Gastrocnemius medialis (tissue), 4 donors: ENCODE data around the gene EPHB2. TPM values are rescaled to one million over a fixed set of nuclear protein-coding genes. Genes with fewer than 3 reads are reported as not detected.

Experiments
- ATAC-seq, 2 donors: fragments of 150-250 bp; one replicate each; pipeline ENCODE4 v1.9.1; 2016
- DNase-seq, 2 donors: peaks; one replicate each; pipeline ENCODE4 v3.0.0-alpha.2; 2019
- H3K27ac ChIP-seq, 4 donors: fragments of 200-600 bp; sonication (generic); 1 replicate in 1 of 4; 2 replicates in 3 of 4; pipeline ENCODE4 v1.5.1; 2016 to 2018; ENCODE audit warnings: mild to moderate bottlenecking in 2 of 4, moderate library complexity in 1 of 4
- H3K27me3 ChIP-seq, 3 donors: fragments of 200-600 bp; sonication (generic) in 2 of 3; 1 replicate in 1 of 3; 2 replicates in 2 of 3; pipeline versions ENCODE4 v1.5.1 to v1.6.0; 2016 to 2019; ENCODE audit warnings: mild to moderate bottlenecking in 1 of 3, moderate library complexity in 1 of 3
- H3K36me3 ChIP-seq, 2 donors: fragments of 200-600 bp; sonication (generic) in 1 of 2; one replicate each; pipeline ENCODE4 v1.5.1; 2017 to 2018
- H3K4me1 ChIP-seq, 2 donors: fragments of 200-600 bp; sonication (generic) in 1 of 2; one replicate each; pipeline ENCODE4 v1.5.1; 2016 to 2017; ENCODE audit warnings: mild to moderate bottlenecking in 2 of 2
- H3K4me3 ChIP-seq, 4 donors: fragments of 200-600 bp; sonication (generic) in 3 of 4; 1 replicate in 1 of 4; 2 replicates in 3 of 4; pipeline ENCODE4 v1.5.1; 2016 to 2019; ENCODE audit warnings: mild to moderate bottlenecking in 2 of 4
- H3K9me3 ChIP-seq, 3 donors: fragments of 200-600 bp; sonication (generic) in 2 of 3; 1 replicate in 1 of 3; 2 replicates in 2 of 3; pipeline ENCODE4 v1.5.1; 2016 to 2019
- POLR2A ChIP-seq, 2 donors: fragments of 450-650 bp; IDR thresholded peaks; one replicate each; pipeline ENCODE4 v1.6.1; 2017; ENCODE audit warnings: antibody characterized with exemption in 2 of 2, mild to moderate bottlenecking in 2 of 2, moderate library complexity in 2 of 2
- in situ Hi-C, 4 donors: fragments of 200-750 bp; cut with MboI; loops; one replicate each; pipeline versions ENCODE4 v1.15.0 to v1.8.0; 2017; ENCODE audit warnings: low sequenced_read_pairs in 4 of 4
- intact Hi-C: fragments of 100-400 bp; cut with DNase I; formaldehyde crosslinking; loops from one replicate; pipeline ENCODE4 v1.15.1; 2023; ENCODE audit warnings: low total_unique reads
- total RNA-seq, 4 donors: library from RNA; depleted of rRNA; stranded (reverse); fragments of >200 nt; gene quantifications; one replicate each; pipeline versions ENCODE4 v1.1.0 to v1.2.3, GENCODE V29; 2016
- TF ChIP-seq, protein P1 (sequence below), 5 experiments: fragments of 450-650 bp in 3 of 5; fragments of 200-600 bp in 2 of 5; sonication (generic) in 2 of 5; IDR thresholded peaks in 4 of 5; conservative IDR thresholded peaks in 1 of 5; 1 replicate in 4 of 5; 2 replicates in 1 of 5; pipeline ENCODE4 v1.5.1; 2016 to 2019; ENCODE audit warnings: antibody characterized with exemption in 5 of 5, mild to moderate bottlenecking in 3 of 5, moderate library complexity in 3 of 5

Gene EPHB2
- total RNA-seq, 4 donors from 2014 or later, result 0.07 to 0.58 (median 0.24) TPM; not detected in 1

GRCh38 chr1:22769932-22770331, 59.3 kb downstream of the EPHB2 start:
- no peaks in the 10 kb centered on the region for H3K27me3 ChIP-seq
- ATAC-seq (no peak), DNase-seq (no peak)
- no peaks in the 10 kb centered on the region for H3K36me3 ChIP-seq
- H3K27ac ChIP-seq, result no peak overlapping the region
- no peak overlapping the region for H3K4me3 ChIP-seq
- no peak for TF ChIP-seq POLR2A (IDR thresholded peaks at IDR 0.05)
- TF ChIP-seq, protein P1, sequence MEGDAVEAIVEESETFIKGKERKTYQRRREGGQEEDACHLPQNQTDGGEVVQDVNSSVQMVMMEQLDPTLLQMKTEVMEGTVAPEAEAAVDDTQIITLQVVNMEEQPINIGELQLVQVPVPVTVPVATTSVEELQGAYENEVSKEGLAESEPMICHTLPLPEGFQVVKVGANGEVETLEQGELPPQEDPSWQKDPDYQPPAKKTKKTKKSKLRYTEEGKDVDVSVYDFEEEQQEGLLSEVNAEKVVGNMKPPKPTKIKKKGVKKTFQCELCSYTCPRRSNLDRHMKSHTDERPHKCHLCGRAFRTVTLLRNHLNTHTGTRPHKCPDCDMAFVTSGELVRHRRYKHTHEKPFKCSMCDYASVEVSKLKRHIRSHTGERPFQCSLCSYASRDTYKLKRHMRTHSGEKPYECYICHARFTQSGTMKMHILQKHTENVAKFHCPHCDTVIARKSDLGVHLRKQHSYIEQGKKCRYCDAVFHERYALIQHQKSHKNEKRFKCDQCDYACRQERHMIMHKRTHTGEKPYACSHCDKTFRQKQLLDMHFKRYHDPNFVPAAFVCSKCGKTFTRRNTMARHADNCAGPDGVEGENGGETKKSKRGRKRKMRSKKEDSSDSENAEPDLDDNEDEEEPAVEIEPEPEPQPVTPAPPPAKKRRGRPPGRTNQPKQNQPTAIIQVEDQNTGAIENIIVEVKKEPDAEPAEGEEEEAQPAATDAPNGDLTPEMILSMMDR (IDR thresholded peaks at IDR 0.05 in 4 of 5, conservative IDR thresholded peaks at IDR 0.05 in 1 of 5), result no peak
- peaks cover 10 to 14% of the 10 kb centered on the region in 2 donors for H3K4me1 ChIP-seq
- intact Hi-C loops, result no loop called here
- H3K9me3 ChIP-seq, result no peaks in the 10 kb centered on the region
- in situ Hi-C loops, result no loop called here

GRCh38 chr1:22772014-22772413, 61.4 kb downstream of the EPHB2 start:
- no peaks in the 10 kb centered on the region for H3K27me3 ChIP-seq
- ATAC-seq, result peak; percentile 70 to 82
- H3K27ac ChIP-seq, result peak overlapping the region in 1 of 4 donors; percentile 0
- no peak for TF ChIP-seq POLR2A (IDR thresholded peaks at IDR 0.05)
- TF ChIP-seq, protein P1 (IDR thresholded peaks at IDR 0.05 in 4 of 5, conservative IDR thresholded peaks at IDR 0.05 in 1 of 5), result no peak
- peaks cover 10 to 14% of the 10 kb centered on the region in 2 donors for H3K4me1 ChIP-seq
- no peak overlapping the region for H3K4me3 ChIP-seq
- peak; percentile 32 to 55 for DNase-seq
- no peaks in the 10 kb centered on the region for H3K36me3 ChIP-seq
- H3K9me3 ChIP-seq, result no peaks in the 10 kb centered on the region
- intact Hi-C loops, result no loop called here
- in situ Hi-C loops, result no loop called here

DNA sequence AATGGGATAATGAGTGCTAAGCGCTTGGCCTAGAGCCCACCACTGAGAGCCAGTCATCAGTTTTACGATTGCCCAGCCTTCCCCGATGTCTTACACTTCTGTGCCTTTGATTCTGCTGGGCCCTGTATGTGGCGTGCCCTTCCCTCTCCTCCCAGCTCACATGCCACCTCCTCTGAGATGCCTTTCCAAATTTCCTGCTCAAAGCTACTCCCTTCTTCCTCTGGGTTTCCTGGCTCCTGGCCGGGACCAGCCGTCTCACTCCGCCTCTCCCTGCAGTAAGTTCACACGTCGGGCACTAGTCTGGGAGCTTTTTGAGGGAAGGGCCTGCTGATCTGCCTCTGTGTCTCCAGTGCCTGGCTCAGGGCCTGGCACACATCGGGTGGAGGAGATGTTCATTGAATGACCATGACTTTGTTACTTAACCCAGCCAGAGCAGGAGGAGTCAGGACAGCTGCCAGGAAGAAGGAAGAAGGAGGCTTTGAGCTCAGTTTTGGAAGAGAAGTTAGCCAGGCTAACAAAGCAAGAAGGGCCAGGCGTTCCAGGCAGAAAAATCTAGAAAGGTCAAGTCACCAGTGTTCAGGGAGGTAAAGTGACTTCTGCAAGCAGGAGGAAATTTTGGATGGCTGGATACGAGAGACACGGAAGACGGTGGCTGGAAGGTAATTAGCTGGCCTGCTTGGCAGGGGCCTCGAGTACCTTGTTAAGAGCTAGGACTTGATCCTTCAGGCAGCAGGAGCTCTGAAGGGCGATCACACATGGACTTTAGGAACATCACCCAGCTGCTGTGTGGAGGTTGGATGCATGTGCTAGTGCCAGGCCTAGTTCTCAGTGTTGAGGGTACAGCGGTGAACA, 63.6 kb downstream of the EPHB2 start:
- no peaks in the 10 kb centered on the region for H3K27me3 ChIP-seq
- peak in 1 of 2 donors; percentile 54 for ATAC-seq

DNA sequence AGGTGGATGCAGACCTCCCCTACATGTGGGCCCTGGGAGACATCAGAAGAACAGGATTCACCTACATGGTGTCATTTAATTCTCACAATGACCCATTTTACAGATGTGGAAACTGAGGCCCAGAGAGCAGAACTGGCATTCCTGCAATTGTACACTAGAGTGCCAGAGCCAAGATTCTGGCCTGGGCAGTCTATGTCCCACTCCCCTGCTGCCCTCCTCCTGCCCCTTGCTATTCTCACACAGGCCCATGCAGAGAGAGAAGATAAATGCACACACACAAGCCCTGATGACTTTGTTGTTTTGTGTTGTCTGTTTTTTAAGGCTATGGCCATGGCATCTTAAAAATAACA, 64.2 kb downstream of the EPHB2 start:
- Histone ChIP-seq H3K27me3 (no peaks in the 10 kb centered on the region), H3K36me3 (no peaks in the 10 kb centered on the region), H3K9me3 (no peaks in the 10 kb centered on the region), H3K4me1 (peaks cover 20 to 21% of the 10 kb centered on the region in 2 donors), H3K27ac (no peak overlapping the region), H3K4me3 (no peak overlapping the region)
- ATAC-seq (no peak), DNase-seq (no peak)
- in situ Hi-C loops (no loop called here), intact Hi-C loops (no loop called here)
- TF ChIP-seq, protein P1 (IDR thresholded peaks at IDR 0.05 in 4 of 5, conservative IDR thresholded peaks at IDR 0.05 in 1 of 5), result no peak
- TF ChIP-seq POLR2A (IDR thresholded peaks at IDR 0.05), result no peak

More for the DNA sequence above, 63.6 kb downstream of the EPHB2 start:
- intact Hi-C loops, result no loop called here
- H3K36me3 ChIP-seq, result no peaks in the 10 kb centered on the region
- peak overlapping the region in 1 of 4 donors; percentile 26 for H3K27ac ChIP-seq
- in situ Hi-C loops, result no loop called here
- H3K9me3 ChIP-seq, result no peaks in the 10 kb centered on the region
- DNase-seq, result peak; percentile 15 to 36
- no peak overlapping the region for H3K4me3 ChIP-seq
- peaks cover 20 to 21% of the 10 kb centered on the region in 2 donors for H3K4me1 ChIP-seq
- TF ChIP-seq, protein P1 (IDR thresholded peaks at IDR 0.05 in 4 of 5, conservative IDR thresholded peaks at IDR 0.05 in 1 of 5), result no peak
- TF ChIP-seq POLR2A (IDR thresholded peaks at IDR 0.05), result no peak
